HFFc6 (cell line): Measurements from ENCODE around the gene FAM163B. TPM values are rescaled to one million over a fixed set of nuclear protein-coding genes. Genes with fewer than 3 reads are reported as not detected.

Experiments used
- DNase-seq: peaks from one replicate; pipeline ENCODE4 v3.0.0-alpha.2; 2018
- H3K27ac Mint-ChIP-seq: 2 replicates; pipeline ENCODE4 v1.8.0; 2020; ENCODE audit warnings: mild to moderate bottlenecking, mixed read lengths
- H3K27me3 Mint-ChIP-seq: 2 replicates; pipeline ENCODE4 v1.8.0; 2021; ENCODE audit warnings: mild to moderate bottlenecking, moderate library complexity, mixed read lengths; ENCODE audit not compliant: insufficient read depth
- H3K36me3 Mint-ChIP-seq: 2 replicates; pipeline ENCODE4 v1.8.0; 2021; ENCODE audit warnings: low read depth, mixed read lengths
- H3K4me1 Mint-ChIP-seq: 2 replicates; pipeline ENCODE4 v1.8.0; 2020; ENCODE audit warnings: low read depth, mixed read lengths
- H3K4me3 Mint-ChIP-seq: 2 replicates; pipeline ENCODE4 v1.8.0; 2020; ENCODE audit warnings: mild to moderate bottlenecking, moderate library complexity, mixed read lengths
- H3K9me3 Mint-ChIP-seq: 2 replicates; pipeline ENCODE4 v1.8.0; 2020; ENCODE audit warnings: mild to moderate bottlenecking, mixed read lengths
- total RNA-seq, 6 experiments: library from RNA; stranded (reverse); fragmentation: NEBNext Ultra II Directional; extraction: Animal tissue kit (Norgen Biotek cat#: 25700); gene quantifications; 2 replicates in 1 of 6; 3 replicates in 5 of 6; pipeline ENCODE4 v1.2.3, GENCODE V29; 2021
- TF ChIP-seq, protein P1 (sequence below): fragments of 200-600 bp; sonication (generic); IDR thresholded peaks from 2 replicates; pipeline ENCODE4 v1.5.0; 2021; ENCODE audit warnings: antibody characterized with exemption, mild to moderate bottlenecking

The FAM163B gene
- total RNA-seq, 6 experiments from 2014 or later: not detected

DNA sequence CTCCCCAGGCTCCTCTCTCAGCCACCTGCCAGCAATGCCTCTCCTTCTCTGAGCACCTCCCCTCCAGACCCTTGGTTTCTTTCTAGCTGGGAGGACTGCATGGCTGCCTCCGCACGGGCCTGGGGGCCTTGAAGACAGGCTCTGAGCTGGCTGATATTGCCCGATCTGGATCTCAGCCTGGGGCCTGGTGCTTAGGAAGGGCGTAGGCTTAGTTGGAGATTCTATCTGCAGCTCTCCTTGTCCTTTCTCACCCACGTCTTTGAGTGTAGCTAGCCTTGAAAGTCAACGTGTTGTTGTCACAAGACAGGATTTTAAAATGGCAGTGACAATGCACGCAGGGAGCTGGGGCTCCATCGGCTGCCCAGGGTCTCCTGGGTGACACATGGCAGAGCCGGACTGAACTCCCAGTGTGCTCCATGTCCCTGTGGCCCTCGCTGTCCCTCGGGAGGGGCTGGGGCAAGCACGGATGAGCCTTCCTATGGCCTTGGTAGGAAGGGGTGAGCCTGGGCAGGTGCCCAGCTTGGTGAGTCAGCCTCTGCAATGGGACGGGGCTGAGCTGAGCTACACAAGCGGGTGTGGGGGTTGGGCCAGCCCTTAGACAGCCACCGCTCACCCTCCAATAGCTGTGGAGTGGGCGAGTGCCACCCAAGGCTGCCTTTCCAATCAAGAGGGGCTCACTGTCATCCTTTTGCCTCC, 65.3 kb downstream of the FAM163B start:
- Mint-ChIP-seq H3K36me3 (no peaks in the 10 kb centered on the region), H3K4me1 (peaks cover 5% of the 10 kb centered on the region; the same call in 1 of the 2 replicates), H3K9me3 (no peaks in the 10 kb centered on the region), H3K4me3 (no peak overlapping the region), H3K27ac (no peak overlapping the region), H3K27me3 (peaks cover 46% of the 10 kb centered on the region)
- no peak for DNase-seq
- TF ChIP-seq, protein P1, sequence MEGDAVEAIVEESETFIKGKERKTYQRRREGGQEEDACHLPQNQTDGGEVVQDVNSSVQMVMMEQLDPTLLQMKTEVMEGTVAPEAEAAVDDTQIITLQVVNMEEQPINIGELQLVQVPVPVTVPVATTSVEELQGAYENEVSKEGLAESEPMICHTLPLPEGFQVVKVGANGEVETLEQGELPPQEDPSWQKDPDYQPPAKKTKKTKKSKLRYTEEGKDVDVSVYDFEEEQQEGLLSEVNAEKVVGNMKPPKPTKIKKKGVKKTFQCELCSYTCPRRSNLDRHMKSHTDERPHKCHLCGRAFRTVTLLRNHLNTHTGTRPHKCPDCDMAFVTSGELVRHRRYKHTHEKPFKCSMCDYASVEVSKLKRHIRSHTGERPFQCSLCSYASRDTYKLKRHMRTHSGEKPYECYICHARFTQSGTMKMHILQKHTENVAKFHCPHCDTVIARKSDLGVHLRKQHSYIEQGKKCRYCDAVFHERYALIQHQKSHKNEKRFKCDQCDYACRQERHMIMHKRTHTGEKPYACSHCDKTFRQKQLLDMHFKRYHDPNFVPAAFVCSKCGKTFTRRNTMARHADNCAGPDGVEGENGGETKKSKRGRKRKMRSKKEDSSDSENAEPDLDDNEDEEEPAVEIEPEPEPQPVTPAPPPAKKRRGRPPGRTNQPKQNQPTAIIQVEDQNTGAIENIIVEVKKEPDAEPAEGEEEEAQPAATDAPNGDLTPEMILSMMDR: no peak

GRCh38 chr9:133542002-133542401, 67.2 kb downstream of the FAM163B start:
- Mint-ChIP-seq H3K9me3 (no peaks in the 10 kb centered on the region), H3K27me3 (peaks cover 36% of the 10 kb centered on the region), H3K27ac (no peak overlapping the region), H3K4me3 (no peak overlapping the region), H3K36me3 (no peaks in the 10 kb centered on the region), H3K4me1 (peaks cover 5% of the 10 kb centered on the region; the same call in 1 of the 2 replicates)
- TF ChIP-seq, protein P1: no peak
- no peak for DNase-seq

- no peaks in the 10 kb centered on the region for H3K9me3 Mint-ChIP-seq
- peaks cover 32% of the 10 kb centered on the region for H3K27me3 Mint-ChIP-seq
- no peak overlapping the region for H3K27ac Mint-ChIP-seq
- TF ChIP-seq, protein P1: 0 out of 2 replicates have a peak, but pooled peaks have one; percentile 16
- no peak overlapping the region for H3K4me3 Mint-ChIP-seq
- H3K36me3 Mint-ChIP-seq: no peaks in the 10 kb centered on the region
- peaks cover 5% of the 10 kb centered on the region; the same call in 1 of the 2 replicates for H3K4me1 Mint-ChIP-seq
- no peak for DNase-seq
These were observed 68.5 kb downstream of the FAM163B start for GRCh38 chr9:133540698-133541025.

- H3K36me3 Mint-ChIP-seq: no peaks in the 10 kb centered on the region
- H3K9me3 Mint-ChIP-seq: no peaks in the 10 kb centered on the region
- H3K4me3 Mint-ChIP-seq: no peak overlapping the region
- H3K27ac Mint-ChIP-seq: no peak overlapping the region
- TF ChIP-seq, protein P1: no peak
- no peak for DNase-seq
- H3K27me3 Mint-ChIP-seq: peaks cover 33% of the 10 kb centered on the region
- H3K4me1 Mint-ChIP-seq: peaks cover 5% of the 10 kb centered on the region; the same call in 1 of the 2 replicates
These were observed 69.0 kb downstream of the FAM163B start for GRCh38 chr9:133539991-133540697.

GRCh38 chr9:133538851-133539833, 70.0 kb downstream of the FAM163B start:
- no peaks in the 10 kb centered on the region for H3K36me3 Mint-ChIP-seq
- no peak for DNase-seq
- H3K27ac Mint-ChIP-seq: no peak overlapping the region
- H3K27me3 Mint-ChIP-seq: peaks cover 25% of the 10 kb centered on the region
- no peaks in the 10 kb centered on the region for H3K9me3 Mint-ChIP-seq
- H3K4me3 Mint-ChIP-seq: no peak overlapping the region
- H3K4me1 Mint-ChIP-seq: peaks cover 5% of the 10 kb centered on the region; the same call in 1 of the 2 replicates
- TF ChIP-seq, protein P1: no peak
